Esophagus squamous epithelium (tissue), 5 donors: ENCODE data around the gene DMAC2. TPM values are rescaled to one million over a fixed set of nuclear protein-coding genes. Genes with fewer than 3 reads are reported as not detected.
A peak's percentile ranks its signal among the peaks of the same experiment; 100 is the strongest.
"Not testable (repeated sequence)": the region's sequence is repeated elsewhere in the genome, so short reads cannot be mapped to it uniquely, and the experiment has no call there.

Source experiments
- DNase-seq: peaks from one replicate; lab custom pipeline; 2025; lab: John Stamatoyannopoulos, UW
- H3K27ac ChIP-seq, 4 donors: fragments of 200-600 bp; sonication (generic); one replicate each; pipeline ENCODE4 v1.5.1; 2016 to 2019; ENCODE audit warnings: mild to moderate bottlenecking in 1 of 4
- H3K27me3 ChIP-seq, 4 donors: fragments of 200-600 bp; sonication (generic); 1 replicate in 3 of 4; 2 replicates in 1 of 4; pipeline versions ENCODE4 v1.5.1 to v1.6.0; 2017 to 2021; ENCODE audit warnings: antibody characterized with exemption in 1 of 4
- H3K36me3 ChIP-seq, 3 donors: fragments of 200-600 bp; sonication (generic); one replicate each; pipeline ENCODE4 v1.5.1; 2016 to 2019
- H3K4me1 ChIP-seq, 3 donors: fragments of 200-600 bp; sonication (generic); one replicate each; pipeline ENCODE4 v1.5.1; 2017 to 2019
- H3K4me3 ChIP-seq, 4 donors: fragments of 200-600 bp; sonication (generic); 1 replicate in 3 of 4; 2 replicates in 1 of 4; pipeline ENCODE4 v1.5.1; 2016 to 2019; ENCODE audit warnings: mild to moderate bottlenecking in 2 of 4, moderate library complexity in 1 of 4
- H3K9me3 ChIP-seq, 3 donors: fragments of 200-600 bp; sonication (generic); one replicate each; pipeline ENCODE4 v1.5.1; 2016 to 2019
- CTCF ChIP-seq, 6 experiments: fragments of 450-650 bp in 4 of 6; fragments of 200-600 bp in 2 of 6; sonication (generic) in 2 of 6; IDR thresholded peaks; one replicate each; pipeline ENCODE4 v1.5.1; 2016 to 2019; ENCODE audit warnings: antibody characterized with exemption in 6 of 6, mild to moderate bottlenecking in 4 of 6, moderate library complexity in 4 of 6
- POLR2A ChIP-seq, 4 donors: fragments of 450-650 bp; IDR thresholded peaks; one replicate each; pipeline ENCODE4 v1.6.1; 2017; ENCODE audit warnings: antibody characterized with exemption in 4 of 4, mild to moderate bottlenecking in 4 of 4, moderate library complexity in 3 of 4
- WGBS, 2 donors: methylation state at CpG; one replicate each; pipeline ENCODE4 v1.1.5; 2018; 5-methylcytosine and 5-hydroxymethylcytosine counted together
- intact Hi-C: fragments of 100-400 bp; cut with DNase I; formaldehyde crosslinking; loops from one replicate; pipeline ENCODE4 v1.15.0; 2022
- total RNA-seq, 4 donors: library from RNA; depleted of rRNA; stranded (reverse); fragments of >200 nt; gene quantifications; one replicate each; pipeline ENCODE4 v1.1.0, GENCODE V29; 2016
- donor health status: DM: yes; HTN: yes; CAD: no.

Gene DMAC2
- total RNA-seq, 4 donors from 2014 or later = 25.1 to 41.4 (median 35.7) TPM

- Histone ChIP-seq H3K4me3 (peak overlapping the region in 1 of 4 donors; percentile 35), H3K36me3 (no peaks in the 10 kb centered on the region), H3K4me1 (peaks cover 0 to 6% (median 0%) of the 10 kb centered on the region in 3 donors), H3K27me3 (peaks cover 0 to 68% (median 0%) of the 10 kb centered on the region in 4 donors), H3K27ac (peak overlapping the region in 3 of 4 donors; percentile 55 to 70 (median 69)), H3K9me3 (no peaks in the 10 kb centered on the region)
- intact Hi-C loops = no loop called here
- WGBS, 2 donors = 59 to 62% methylated on average over 14 to 15 of the region's 15 CpGs
- TF ChIP-seq POLR2A (IDR thresholded peaks at IDR 0.05) (no peak), CTCF (IDR thresholded peaks at IDR 0.05) (no peak)
- no peak for DNase-seq
Measured at GRCh38 chr19:41478875-41479756, 39.4 kb upstream of the DMAC2 start.

- Histone ChIP-seq H3K27ac (peak overlapping the region in 2 of 4 donors; percentile 38 to 70), H3K27me3 (peaks cover 0 to 74% (median 0%) of the 10 kb centered on the region in 4 donors), H3K4me3 (no peak overlapping the region), H3K36me3 (no peaks in the 10 kb centered on the region), H3K4me1 (peaks cover 0 to 6% (median 0%) of the 10 kb centered on the region in 3 donors), H3K9me3 (no peaks in the 10 kb centered on the region)
- no peak for TF ChIP-seq POLR2A (IDR thresholded peaks at IDR 0.05)
- TF ChIP-seq CTCF (IDR thresholded peaks at IDR 0.05) = no peak
- intact Hi-C loops = no loop called here
- no peak for DNase-seq
- WGBS, 2 donors = 61 to 66% methylated on average over 8 of the region's 8 CpGs
Measured at GRCh38 chr19:41478171-41478570, 38.5 kb upstream of the DMAC2 start.

- Histone ChIP-seq H3K36me3 (no peaks in the 10 kb centered on the region), H3K9me3 (no peaks in the 10 kb centered on the region), H3K4me1 (peaks cover 0 to 6% (median 0%) of the 10 kb centered on the region in 3 donors), H3K27me3 (peaks cover 0 to 76% (median 0%) of the 10 kb centered on the region in 4 donors), H3K27ac (no peak overlapping the region), H3K4me3 (no peak overlapping the region)
- no peak for DNase-seq
- no peak for TF ChIP-seq POLR2A (IDR thresholded peaks at IDR 0.05)
- TF ChIP-seq CTCF (IDR thresholded peaks at IDR 0.05) = no peak
- intact Hi-C loops = no loop called here
Measured at GRCh38 chr19:41476583-41476982, 36.9 kb upstream of the DMAC2 start.

- H3K4me1 ChIP-seq, DNase-seq, H3K4me3 ChIP-seq, intact Hi-C loops, H3K27ac ChIP-seq, H3K9me3 ChIP-seq, H3K36me3 ChIP-seq: not testable (repeated sequence)
- peaks cover 0 to 95% (median 0%) of the 10 kb centered on the region in 4 donors for H3K27me3 ChIP-seq
- 58 to 64% methylated on average over 21 to 22 of the region's 22 CpGs for WGBS, 2 donors
Measured at GRCh38 chr19:41463257-41464256, 23.8 kb upstream of the DMAC2 start.

GRCh38 chr19:41462497-41462896 lies 22.8 kb upstream of the DMAC2 start:
- Histone ChIP-seq H3K4me3 (no peak overlapping the region), H3K36me3 (no peaks in the 10 kb centered on the region), H3K4me1 (no peaks in the 10 kb centered on the region), H3K27ac (no peak overlapping the region), H3K27me3 (peaks cover 0 to 92% (median 0%) of the 10 kb centered on the region in 4 donors), H3K9me3 (no peaks in the 10 kb centered on the region)
- WGBS, 2 donors = 55 to 71% methylated on average over 6 of the region's 6 CpGs
- no peak for DNase-seq
- TF ChIP-seq POLR2A (IDR thresholded peaks at IDR 0.05) = no peak
- TF ChIP-seq CTCF (IDR thresholded peaks at IDR 0.05) = no peak
- intact Hi-C loops = no loop called here
